CD4-positive, alpha-beta T cell treated with Interleukin-12 subunit alpha and Interleukin-12 subunit beta, for 1 hour (primary cell): ENCODE results near the gene TNS1.

Experiments
- DNase-seq: peaks from one replicate; pipeline ENCODE4 v3.0.0-alpha.2; 2020

Gene TNS1

DNA sequence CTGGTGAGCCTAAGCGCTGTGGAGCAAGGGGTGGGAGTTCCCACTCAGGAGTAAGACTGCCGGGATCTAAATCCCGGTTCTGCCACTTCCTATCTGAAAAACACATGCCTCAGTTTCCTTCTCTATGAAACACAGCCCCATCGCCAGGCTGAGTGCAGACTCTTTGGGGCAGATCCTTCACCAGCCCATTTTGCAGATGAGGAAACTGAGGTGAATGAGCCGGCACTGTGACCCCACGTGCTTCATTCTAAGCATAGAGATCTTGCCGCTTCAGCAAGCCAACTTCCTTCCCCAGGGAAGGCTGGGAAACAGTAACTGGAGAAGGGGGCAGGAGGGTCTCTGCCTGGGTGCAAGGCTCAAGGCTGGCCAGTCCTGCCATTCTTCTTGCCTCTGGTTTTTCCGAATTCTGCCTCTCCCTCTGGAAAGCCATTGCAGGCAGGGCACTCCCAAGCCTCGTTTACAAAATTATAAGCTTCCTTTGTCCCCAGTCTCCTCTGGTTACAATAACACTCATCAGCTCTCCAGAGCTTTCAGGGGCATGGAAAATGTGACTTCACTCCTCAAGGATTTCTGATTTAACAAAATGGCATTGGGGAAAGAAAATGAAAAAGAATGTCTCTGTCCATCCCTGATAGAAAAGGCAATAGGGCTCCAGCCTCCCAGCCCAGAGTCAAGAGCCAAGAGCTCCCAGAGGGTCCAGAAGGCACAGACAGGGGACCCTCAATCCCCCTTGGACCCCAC, 249.2 kb downstream of the TNS1 start:
- no peak for DNase-seq

DNA sequence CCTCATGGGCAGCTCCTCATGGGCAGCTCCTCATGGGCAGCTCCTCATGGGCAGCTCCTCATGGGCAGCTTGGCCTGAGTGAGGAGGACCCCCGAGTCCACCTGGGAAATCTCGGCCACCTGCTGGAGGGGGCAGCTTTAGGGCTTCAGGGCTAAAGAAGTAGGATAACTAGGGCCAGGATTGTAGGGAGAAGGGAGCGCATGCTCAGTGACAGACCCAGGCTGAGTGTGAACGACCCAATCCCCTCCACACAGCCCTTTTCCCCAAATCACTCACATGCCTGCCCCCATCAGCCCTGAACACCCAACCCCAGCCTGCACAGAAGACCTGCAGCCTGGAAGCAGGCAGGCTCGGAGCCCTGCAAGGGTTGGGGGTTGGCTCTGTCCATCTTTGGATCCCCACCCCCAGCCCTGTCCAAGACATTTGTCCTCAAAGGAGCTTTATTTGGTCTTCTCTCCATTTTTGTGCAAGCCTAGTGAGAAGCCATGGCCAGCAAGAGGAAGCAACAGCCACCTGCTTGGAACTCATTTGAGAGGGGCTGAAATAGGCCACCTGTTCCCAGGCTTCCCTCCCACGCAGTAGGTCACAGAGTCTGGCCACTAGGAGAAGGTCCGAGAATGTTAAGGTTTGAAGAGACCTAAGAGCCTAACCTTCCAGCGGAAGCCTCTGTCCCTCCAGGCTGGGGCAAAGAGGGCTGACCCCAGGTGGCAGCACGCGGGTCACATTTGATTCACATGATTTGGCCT, 249.9 kb downstream of the TNS1 start:
- no peak for DNase-seq

DNA sequence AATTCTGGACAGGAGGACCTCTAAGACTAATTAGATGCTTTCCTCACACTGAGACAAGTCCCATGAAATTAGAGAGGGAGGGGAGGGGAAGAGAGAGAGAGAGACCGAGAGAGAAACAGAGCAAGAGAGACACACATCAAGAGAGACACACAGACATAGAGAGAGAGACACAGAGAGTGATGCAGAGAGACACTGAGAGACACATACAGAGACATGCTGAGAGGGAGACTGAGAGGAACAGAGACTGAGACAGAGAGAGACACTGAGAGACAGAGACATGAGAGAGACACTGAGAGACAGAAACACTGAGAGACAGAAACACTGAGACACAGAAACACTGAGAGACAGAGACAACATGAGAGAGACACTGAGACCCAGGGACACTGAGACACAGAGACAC, 250.8 kb downstream of the TNS1 start:
- DNase-seq: no peak

DNA sequence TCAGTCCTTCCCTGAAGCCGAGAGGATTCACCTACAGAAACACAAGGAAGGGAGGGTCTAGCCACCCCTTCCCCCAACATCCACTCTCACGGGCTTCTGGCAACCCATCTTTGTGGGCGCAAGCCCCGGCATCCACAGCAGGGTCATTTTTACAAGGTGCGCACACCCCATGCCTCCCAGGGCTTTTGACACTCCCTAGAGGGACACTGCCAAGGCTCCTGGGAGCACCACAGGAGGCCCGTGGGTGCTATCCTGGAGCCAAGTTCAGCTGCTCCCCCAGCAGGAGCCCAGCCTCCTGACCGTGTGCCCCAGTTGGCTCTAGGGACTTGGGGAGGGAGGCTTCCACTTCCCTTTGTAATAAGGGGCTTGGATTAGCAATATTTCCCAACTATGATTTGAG, 251.6 kb downstream of the TNS1 start:
- no peak for DNase-seq
